HG03469 (cell line): ENCODE data around the gene PIGM.
"Not testable (repeated sequence)": the region's sequence is repeated elsewhere in the genome, so short reads cannot be mapped to it uniquely, and the experiment has no call there.

ENCODE experiments used
- ATAC-seq: cut with Tn5 transposase; IDR thresholded peaks from one replicate; pipeline ENCODE4 v1.9.1; 2021; ENCODE audit warnings: mild to moderate bottlenecking, moderate library complexity, moderate number of reproducible peaks; ENCODE audit not compliant: unreplicated experiment

PIGM gene

GRCh38 chr1:160061369-160062229, 29.8 kb upstream of the PIGM start:
- no peak for ATAC-seq

GRCh38 chr1:160058087-160058486, 26.3 kb upstream of the PIGM start:
- ATAC-seq, result no peak

GRCh38 chr1:160056648-160057169, 24.9 kb upstream of the PIGM start:
- no peak for ATAC-seq

GRCh38 chr1:160053548-160054365, 22.0 kb upstream of the PIGM start:
- ATAC-seq, result no peak

- ATAC-seq, result no peak
These were observed 21.1 kb upstream of the PIGM start for GRCh38 chr1:160052936-160053335.

- no peak for ATAC-seq
These were observed 18.8 kb upstream of the PIGM start for GRCh38 chr1:160050619-160051018.

GRCh38 chr1:160050182-160050581, 18.4 kb upstream of the PIGM start:
- not testable (repeated sequence) for ATAC-seq

GRCh38 chr1:160049101-160049500, 17.3 kb upstream of the PIGM start:
- ATAC-seq, result no peak

GRCh38 chr1:160048335-160048734, 16.5 kb upstream of the PIGM start:
- no peak for ATAC-seq

- ATAC-seq, result no peak
These were observed 15.6 kb upstream of the PIGM start for GRCh38 chr1:160047111-160047991.

GRCh38 chr1:160046494-160047110, 14.8 kb upstream of the PIGM start:
- ATAC-seq, result no peak

GRCh38 chr1:160045653-160046052, 13.9 kb upstream of the PIGM start:
- ATAC-seq, result no peak

GRCh38 chr1:160043543-160043942, 11.8 kb upstream of the PIGM start:
- ATAC-seq, result no peak

GRCh38 chr1:160040476-160040875, 8.7 kb upstream of the PIGM start:
- no peak for ATAC-seq

- ATAC-seq, result no peak
These were observed 503 bp upstream of the PIGM start for GRCh38 chr1:160032165-160032820.

GRCh38 chr1:160030657-160031364, 979 bp downstream of the PIGM start:
- ATAC-seq, result no peak

- ATAC-seq, result no peak
These were observed 3.4 kb downstream of the PIGM start for GRCh38 chr1:160028426-160028825.

GRCh38 chr1:160025314-160025713, 6.5 kb downstream of the PIGM start:
- no peak for ATAC-seq
